ENCODE data around the gene ACAP1.
A peak's percentile ranks its signal among the peaks of the same experiment; 100 is the strongest.

ACAP1 gene

GRCh38 chr17:7312432-7313087 lies 23.8 kb upstream of the ACAP1 start:
- DNase-seq = no peak

- no peak for DNase-seq
Measured at GRCh38 chr17:7313088-7313889, 23.0 kb upstream of the ACAP1 start.

GRCh38 chr17:7313890-7314718 lies 22.2 kb upstream of the ACAP1 start:
- DNase-seq = no peak

- no peak for DNase-seq
Measured at GRCh38 chr17:7314719-7315569, 21.4 kb upstream of the ACAP1 start, which contains the start of gene GPS2. Gene GPS2, minus strand, starts transcription at chr17:7315360. Its CDS starts 308 bp downstream, at chr17:7315052.

GRCh38 chr17:7315570-7316235 lies 20.6 kb upstream of the ACAP1 start:
- no peak for DNase-seq

GRCh38 chr17:7317161-7317803 lies 19.0 kb upstream of the ACAP1 start:
- no peak for DNase-seq

GRCh38 chr17:7318121-7318860 lies 18.0 kb upstream of the ACAP1 start:
- no peak for DNase-seq

GRCh38 chr17:7321466-7321865 lies 14.9 kb upstream of the ACAP1 start:
- no peak for DNase-seq

GRCh38 chr17:7322520-7323194 lies 13.7 kb upstream of the ACAP1 start:
- no peak for DNase-seq

- no peak for DNase-seq
Measured at GRCh38 chr17:7323731-7324437, 12.4 kb upstream of the ACAP1 start.

GRCh38 chr17:7324438-7324779 lies 11.9 kb upstream of the ACAP1 start:
- no peak for DNase-seq

GRCh38 chr17:7325031-7325528 lies 11.2 kb upstream of the ACAP1 start:
- no peak for DNase-seq

GRCh38 chr17:7326186-7326585 lies 10.1 kb upstream of the ACAP1 start:
- DNase-seq = no peak

- DNase-seq = no peak
Measured at GRCh38 chr17:7327056-7327455, 9.3 kb upstream of the ACAP1 start.

GRCh38 chr17:7327501-7327900 lies 8.8 kb upstream of the ACAP1 start:
- DNase-seq = no peak

- DNase-seq = no peak
Measured at GRCh38 chr17:7328009-7328408, 8.3 kb upstream of the ACAP1 start.

- DNase-seq = no peak
Measured at GRCh38 chr17:7328840-7329373, 7.4 kb upstream of the ACAP1 start, which contains the start of gene NEURL4. Gene NEURL4, minus strand, starts transcription at chr17:7329335. Its CDS starts 23 bp downstream, at chr17:7329312.

- peak; percentile 94 for DNase-seq
Measured at GRCh38 chr17:7329374-7329996, 6.8 kb upstream of the ACAP1 start.
